H9 (cell line): ENCODE data around the gene PGBD1. TPM values are rescaled to one million over a fixed set of nuclear protein-coding genes. Genes with fewer than 3 reads are reported as not detected.

Source experiments
- DNase-seq: peaks from one replicate; pipeline ENCODE4 v3.0.0-alpha.2; 2017
- H2AFZ ChIP-seq: one replicate; pipeline ENCODE4 v1.6.1; 2013; ENCODE audit warnings: mild to moderate bottlenecking, low read length, control low read depth, moderate library complexity
- H2AK5ac ChIP-seq: 2 replicates; pipeline ENCODE4 v1.6.1; 2013; ENCODE audit warnings: low read length, control low read depth, mixed read lengths; ENCODE audit not compliant: insufficient read length
- H2BK120ac ChIP-seq: one replicate; pipeline ENCODE4 v1.6.1; 2013; ENCODE audit warnings: low read depth, mild to moderate bottlenecking, low read length, control low read depth, inconsistent platforms; ENCODE audit not compliant: poor library complexity, severe bottlenecking
- H2BK12ac ChIP-seq: 2 replicates; pipeline ENCODE4 v1.6.1; 2013; ENCODE audit warnings: low read length, control low read depth, mixed read lengths, low read depth; ENCODE audit not compliant: insufficient read length
- H2BK15ac ChIP-seq: 2 replicates; pipeline ENCODE4 v1.6.1; 2013; ENCODE audit warnings: low read depth, low read length, control low read depth
- H2BK20ac ChIP-seq: one replicate; pipeline ENCODE4 v1.6.1; 2013; ENCODE audit warnings: low read depth, mild to moderate bottlenecking, low read length, control low read depth, inconsistent platforms; ENCODE audit not compliant: poor library complexity, severe bottlenecking
- H2BK5ac ChIP-seq: 2 replicates; pipeline ENCODE4 v1.6.1; 2013; ENCODE audit warnings: low read length, control low read depth, mixed read lengths; ENCODE audit not compliant: insufficient read length
- H3K14ac ChIP-seq: 2 replicates; pipeline ENCODE4 v1.6.1; 2013; ENCODE audit warnings: low read length, control low read depth; ENCODE audit not compliant: insufficient read depth
- H3K18ac ChIP-seq: 2 replicates; pipeline ENCODE4 v1.6.1; 2013; ENCODE audit warnings: low read depth, mild to moderate bottlenecking, mixed read lengths, low read length, control low read depth; ENCODE audit not compliant: insufficient read length
- H3K23ac ChIP-seq: 2 replicates; pipeline ENCODE4 v1.6.1; 2013; ENCODE audit warnings: low read length, control low read depth, mixed read lengths, low read depth; ENCODE audit not compliant: insufficient read length
- H3K23me2 ChIP-seq: 2 replicates; pipeline ENCODE4 v1.6.1; 2013; ENCODE audit warnings: low read depth, mild to moderate bottlenecking, mixed read lengths, low read length, control low read depth; ENCODE audit not compliant: insufficient read length, poor library complexity, severe bottlenecking
- H3K27ac ChIP-seq: 2 replicates; pipeline ENCODE4 v1.5.1; 2013; ENCODE audit warnings: low read length, control low read depth, mixed read lengths, low read depth; ENCODE audit not compliant: insufficient read length
- H3K27me3 ChIP-seq: 2 replicates; pipeline ENCODE4 v1.6.1; 2013; ENCODE audit warnings: low read length, control low read depth, inconsistent platforms; ENCODE audit not compliant: insufficient read depth
- H3K4ac ChIP-seq: 2 replicates; pipeline ENCODE4 v1.6.1; 2013; ENCODE audit warnings: low read depth, mild to moderate bottlenecking, control low read depth, inconsistent platforms, low read length, moderate library complexity
- H3K4me1 ChIP-seq: 2 replicates; pipeline ENCODE4 v1.6.1; 2013; ENCODE audit warnings: low read length, control low read depth, inconsistent platforms; ENCODE audit not compliant: insufficient read depth
- H3K4me2 ChIP-seq: 2 replicates; pipeline ENCODE4 v1.6.1; 2013; ENCODE audit warnings: low read length, control low read depth, mixed read lengths; ENCODE audit not compliant: insufficient read length, insufficient read depth
- H3K56ac ChIP-seq: 2 replicates; pipeline ENCODE4 v1.6.1; 2013; ENCODE audit warnings: low read depth, mild to moderate bottlenecking, mixed read lengths, low read length, control low read depth; ENCODE audit not compliant: insufficient read length
- H3K79me1 ChIP-seq: 2 replicates; pipeline ENCODE4 v1.6.1; 2013; ENCODE audit warnings: low read depth, mild to moderate bottlenecking, moderate library complexity, low read length, control low read depth, inconsistent platforms; ENCODE audit not compliant: insufficient read depth, poor library complexity, severe bottlenecking
- H3K79me2 ChIP-seq: 2 replicates; pipeline ENCODE4 v1.6.1; 2013; ENCODE audit warnings: low read length, control low read depth, inconsistent platforms; ENCODE audit not compliant: insufficient read depth
- H3K9ac ChIP-seq: 2 replicates; pipeline ENCODE4 v1.6.1; 2013; ENCODE audit warnings: low read length, control low read depth, mixed read lengths; ENCODE audit not compliant: insufficient read length; ENCODE audit errors: extremely low read depth
- H3K9me3 ChIP-seq: one replicate; pipeline ENCODE4 v1.6.1; 2013; ENCODE audit warnings: low read depth, low read length, inconsistent platforms; ENCODE audit not compliant: control insufficient read depth
- H3T11ph ChIP-seq: one replicate; pipeline ENCODE4 v1.6.1; 2013; ENCODE audit warnings: mild to moderate bottlenecking, low read length, control low read depth, inconsistent platforms
- H4K20me1 ChIP-seq: one replicate; pipeline ENCODE4 v1.6.1; 2013; ENCODE audit not compliant: control insufficient read depth, insufficient read length, insufficient read depth
- H4K5ac ChIP-seq: 2 replicates; pipeline ENCODE4 v1.6.1; 2013; ENCODE audit warnings: low read depth, mild to moderate bottlenecking, mixed read lengths, low read length, control low read depth; ENCODE audit not compliant: insufficient read length
- H4K8ac ChIP-seq: replicated peaks from 2 replicates; pipeline ENCODE4 v1.6.1; 2013; ENCODE audit warnings: low read length, control low read depth, mixed read lengths, low read depth; ENCODE audit not compliant: insufficient read length
- H4K91ac ChIP-seq: 2 replicates; pipeline ENCODE4 v1.6.1; 2013; ENCODE audit warnings: low read depth, mild to moderate bottlenecking, moderate library complexity, mixed read lengths, low read length, control low read depth; ENCODE audit not compliant: insufficient read length
- H3K27ac Mint-ChIP-seq, 3 experiments: 2 replicates in 2 of 3; 3 replicates in 1 of 3; pipeline ENCODE4 v1.8.0; 2020 to 2021; ENCODE audit warnings: mixed read lengths in 3 of 3, mild to moderate bottlenecking in 1 of 3, moderate library complexity in 1 of 3
- H3K27me3 Mint-ChIP-seq: 2 replicates; pipeline ENCODE4 v1.8.0; 2021; ENCODE audit warnings: low read depth, mild to moderate bottlenecking, moderate library complexity, mixed read lengths
- H3K36me3 Mint-ChIP-seq, 3 experiments: 2 replicates in 2 of 3; 3 replicates in 1 of 3; pipeline ENCODE4 v1.8.0; 2020 to 2021; ENCODE audit warnings: low read depth in 3 of 3, mixed read lengths in 3 of 3; ENCODE audit not compliant: insufficient read depth in 1 of 3
- H3K4me1 Mint-ChIP-seq, 2 experiments: 2 replicates each; pipeline ENCODE4 v1.8.0; 2020; ENCODE audit warnings: mixed read lengths in 2 of 2
- H3K4me3 Mint-ChIP-seq, 2 experiments: 2 replicates in 1 of 2; 3 replicates in 1 of 2; pipeline ENCODE4 v1.8.0; 2020 to 2021; ENCODE audit warnings: mild to moderate bottlenecking in 2 of 2, mixed read lengths in 2 of 2, moderate library complexity in 1 of 2
- H3K9me3 Mint-ChIP-seq, 2 experiments: 2 replicates in 1 of 2; 3 replicates in 1 of 2; pipeline ENCODE4 v1.8.0; 2020; ENCODE audit warnings: mild to moderate bottlenecking in 2 of 2, mixed read lengths in 2 of 2, moderate library complexity in 1 of 2
- WGBS: extraction: QIAGEN DNeasy Blood & Tissue Kit; methylation state at CpG from one replicate; pipeline ENCODE4 v1.1.7; 2013; ENCODE audit warnings: missing lambda C conversion rate, low lambda C conversion rate, mixed read lengths; ENCODE audit not compliant: insufficient read length; ENCODE audit errors: extremely low coverage; 5-methylcytosine and 5-hydroxymethylcytosine counted together
- total RNA-seq: library from RNA; stranded (reverse); gene quantifications from 2 replicates; pipeline ENCODE4 v1.2.1, GENCODE V29; 2021
- TF ChIP-seq, protein P1 (sequence below): fragments of 200-600 bp; sonication (generic); conservative IDR thresholded peaks from 3 replicates; pipeline ENCODE4 v1.8.0; 2021; ENCODE audit warnings: antibody characterized with exemption, mild to moderate bottlenecking

The PGBD1 gene
- total RNA-seq, 1 experiment from 2014 or later = 10.1 TPM

DNA sequence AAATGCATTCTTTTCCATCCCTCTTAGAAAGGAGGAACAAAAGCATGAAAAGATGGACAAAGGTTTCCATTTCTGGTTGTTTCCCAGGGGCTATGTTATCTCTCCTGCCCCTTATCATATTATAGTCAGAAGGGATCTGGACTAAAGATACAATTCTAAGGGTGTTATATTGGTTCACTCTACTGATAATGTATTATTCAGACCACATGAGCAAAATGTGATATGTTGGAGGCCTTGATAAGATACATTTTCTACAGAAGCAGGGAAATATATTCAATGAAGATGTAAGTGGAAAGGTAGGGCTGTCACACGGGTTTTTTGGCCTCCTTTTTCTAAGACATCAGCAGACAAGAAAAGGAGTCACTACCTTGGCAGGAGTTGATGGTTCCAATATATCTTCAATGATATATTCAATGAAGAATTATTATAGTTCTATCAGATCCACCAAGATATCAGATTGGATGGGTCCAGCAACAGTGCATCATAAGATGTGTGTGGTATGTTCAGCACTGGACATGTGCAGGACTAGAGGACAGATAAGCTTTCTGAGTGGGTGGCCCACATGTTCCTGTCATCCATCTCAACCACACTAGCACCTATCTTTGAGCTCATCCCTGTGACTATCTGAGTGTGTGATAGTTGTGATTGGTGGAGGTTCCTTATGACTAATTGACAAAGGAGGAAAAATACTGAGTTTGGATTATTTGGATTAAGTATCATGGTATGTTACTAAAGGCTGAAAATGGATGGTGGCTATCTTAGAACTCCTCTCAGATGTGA is 62.7 kb downstream of the PGBD1 start:
- Histone ChIP-seq H3K27me3 (no peaks in the 10 kb centered on the region; the same call in 1 of the 2 replicates), H3K4ac (no peak overlapping the region), H3K23ac (no peak overlapping the region), H2BK12ac (no peak overlapping the region), H3K79me1 (no peaks in the 10 kb centered on the region), H2BK20ac (no peak overlapping the region), H2AFZ (no peak overlapping the region), H2BK15ac (no peak overlapping the region), H2BK120ac (no peak overlapping the region), H3K4me1 (no peaks in the 10 kb centered on the region), H3K79me2 (no peaks in the 10 kb centered on the region), H2AK5ac (no peak overlapping the region), H3K18ac (no peak overlapping the region), H3K56ac (no peak overlapping the region), H3K23me2 (no peaks in the 10 kb centered on the region), H3K9me3 (no peaks in the 10 kb centered on the region), H3K9ac (no peak overlapping the region), H4K8ac (no peak overlapping the region), H3K4me2 (no peak overlapping the region), H3K14ac (no peak overlapping the region), H4K5ac (no peak overlapping the region), H3T11ph (no peak overlapping the region), H4K20me1 (no peaks in the 10 kb centered on the region), H4K91ac (no peak overlapping the region), H2BK5ac (no peak overlapping the region), H3K27ac (no peak overlapping the region)
- peaks cover 29% of the 10 kb centered on the region for H3K27me3 Mint-ChIP-seq
- no peak overlapping the region for H3K27ac Mint-ChIP-seq
- H3K4me3 Mint-ChIP-seq = no peak overlapping the region; a peak in 1 of 5 replicates
- H3K9me3 Mint-ChIP-seq = no peaks in the 10 kb centered on the region
- peaks cover 0 to 4% of the 10 kb centered on the region in 2 experiments; a peak in 1 of 4 replicates for H3K4me1 Mint-ChIP-seq
- TF ChIP-seq, protein P1, sequence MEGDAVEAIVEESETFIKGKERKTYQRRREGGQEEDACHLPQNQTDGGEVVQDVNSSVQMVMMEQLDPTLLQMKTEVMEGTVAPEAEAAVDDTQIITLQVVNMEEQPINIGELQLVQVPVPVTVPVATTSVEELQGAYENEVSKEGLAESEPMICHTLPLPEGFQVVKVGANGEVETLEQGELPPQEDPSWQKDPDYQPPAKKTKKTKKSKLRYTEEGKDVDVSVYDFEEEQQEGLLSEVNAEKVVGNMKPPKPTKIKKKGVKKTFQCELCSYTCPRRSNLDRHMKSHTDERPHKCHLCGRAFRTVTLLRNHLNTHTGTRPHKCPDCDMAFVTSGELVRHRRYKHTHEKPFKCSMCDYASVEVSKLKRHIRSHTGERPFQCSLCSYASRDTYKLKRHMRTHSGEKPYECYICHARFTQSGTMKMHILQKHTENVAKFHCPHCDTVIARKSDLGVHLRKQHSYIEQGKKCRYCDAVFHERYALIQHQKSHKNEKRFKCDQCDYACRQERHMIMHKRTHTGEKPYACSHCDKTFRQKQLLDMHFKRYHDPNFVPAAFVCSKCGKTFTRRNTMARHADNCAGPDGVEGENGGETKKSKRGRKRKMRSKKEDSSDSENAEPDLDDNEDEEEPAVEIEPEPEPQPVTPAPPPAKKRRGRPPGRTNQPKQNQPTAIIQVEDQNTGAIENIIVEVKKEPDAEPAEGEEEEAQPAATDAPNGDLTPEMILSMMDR = no peak
- WGBS = no CpG with 5 or more reads among the region's 1 CpG
- H3K36me3 Mint-ChIP-seq = no peaks in the 10 kb centered on the region
- DNase-seq = no peak
